Transverse colon (tissue), 4 donors: ENCODE measurements around the gene WDR47.

Experiments
- EP300 ChIP-seq: sonication (generic); formaldehyde crosslinking; IDR thresholded peaks from one replicate; pipeline ENCODE4 v1.6.1; 2017; ENCODE audit warnings: antibody characterized with exemption, low read depth
- POLR2A ChIP-seq: fragments of 450-650 bp; IDR thresholded peaks from one replicate; pipeline ENCODE4 v1.6.1; 2016; ENCODE audit warnings: antibody characterized with exemption, mild to moderate bottlenecking, moderate library complexity
- POLR2AphosphoS5 ChIP-seq, 3 donors: sonication (generic); formaldehyde crosslinking; IDR thresholded peaks; one replicate each; pipeline ENCODE4 v1.6.1; 2016; ENCODE audit warnings: antibody characterized with exemption in 3 of 3
- TF ChIP-seq, protein P1 (sequence below), 5 experiments: fragments of 200-600 bp in 3 of 5; fragments of 450-650 bp in 2 of 5; sonication (generic) in 3 of 5; IDR thresholded peaks; 1 replicate in 2 of 5; 2 replicates in 3 of 5; pipeline ENCODE4 v1.5.1; 2016 to 2017; ENCODE audit warnings: antibody characterized with exemption in 5 of 5, inconsistent platforms in 3 of 5, mild to moderate bottlenecking in 2 of 5, moderate library complexity in 1 of 5

DNA sequence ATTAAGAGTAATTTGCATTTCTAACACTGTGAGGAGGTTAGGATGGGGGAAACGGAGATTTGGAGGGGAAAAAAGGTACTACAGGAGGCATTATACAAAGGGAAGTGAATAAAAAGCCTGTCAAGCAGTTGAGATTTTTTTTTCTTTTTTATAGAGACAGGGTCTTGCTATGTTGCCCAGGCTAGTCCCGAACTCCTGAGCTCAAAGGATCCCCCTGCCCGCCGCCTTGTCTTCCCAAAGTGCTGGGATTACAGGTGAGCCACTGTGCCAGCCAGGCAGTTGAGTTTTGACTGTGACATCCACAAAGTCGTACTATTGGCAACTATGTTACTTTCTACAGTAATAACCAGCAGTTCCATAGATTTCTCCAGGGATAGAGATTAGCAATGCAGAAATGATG lies 81.2 kb downstream of the WDR47 start:
- TF ChIP-seq, protein P1, sequence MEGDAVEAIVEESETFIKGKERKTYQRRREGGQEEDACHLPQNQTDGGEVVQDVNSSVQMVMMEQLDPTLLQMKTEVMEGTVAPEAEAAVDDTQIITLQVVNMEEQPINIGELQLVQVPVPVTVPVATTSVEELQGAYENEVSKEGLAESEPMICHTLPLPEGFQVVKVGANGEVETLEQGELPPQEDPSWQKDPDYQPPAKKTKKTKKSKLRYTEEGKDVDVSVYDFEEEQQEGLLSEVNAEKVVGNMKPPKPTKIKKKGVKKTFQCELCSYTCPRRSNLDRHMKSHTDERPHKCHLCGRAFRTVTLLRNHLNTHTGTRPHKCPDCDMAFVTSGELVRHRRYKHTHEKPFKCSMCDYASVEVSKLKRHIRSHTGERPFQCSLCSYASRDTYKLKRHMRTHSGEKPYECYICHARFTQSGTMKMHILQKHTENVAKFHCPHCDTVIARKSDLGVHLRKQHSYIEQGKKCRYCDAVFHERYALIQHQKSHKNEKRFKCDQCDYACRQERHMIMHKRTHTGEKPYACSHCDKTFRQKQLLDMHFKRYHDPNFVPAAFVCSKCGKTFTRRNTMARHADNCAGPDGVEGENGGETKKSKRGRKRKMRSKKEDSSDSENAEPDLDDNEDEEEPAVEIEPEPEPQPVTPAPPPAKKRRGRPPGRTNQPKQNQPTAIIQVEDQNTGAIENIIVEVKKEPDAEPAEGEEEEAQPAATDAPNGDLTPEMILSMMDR (IDR thresholded peaks at IDR 0.05), result no peak
- TF ChIP-seq POLR2A, result no peak
- TF ChIP-seq POLR2AphosphoS5 (IDR thresholded peaks at IDR 0.05), result no peak
- TF ChIP-seq EP300, result no peak
